ENCODE results near the gene KIAA1755.
A peak's percentile ranks its signal among the peaks of the same experiment; 100 is the strongest.

The KIAA1755 gene

GRCh38 chr20:38230957-38231526, 29.5 kb downstream of the KIAA1755 start:
- Histone ChIP-seq H3K27me3 (ENCODE audit: control insufficient read depth in 1 of 2, insufficient read depth in 1 of 2, low read length in 2 of 2) (peaks cover 0 to 28% of the 10 kb centered on the region in 2 experiments), H2BK15ac (ENCODE audit: low read depth, poor library complexity, severe bottlenecking) (no peak overlapping the region)
- WGBS = 92% methylated on average over 10 of the region's 10 CpGs

GRCh38 chr20:38230253-38230551, 30.3 kb downstream of the KIAA1755 start:
- no peak overlapping the region for H3K9ac ChIP-seq (ENCODE audit: low read length)
- no peak overlapping the region for H3K23ac ChIP-seq (ENCODE audit: low read length in 2 of 2)
- H3K79me1 ChIP-seq (replicated peaks; ENCODE audit: low read length, poor library complexity, severe bottlenecking) = no peaks in the 10 kb centered on the region
- no peak overlapping the region for H2BK120ac ChIP-seq (ENCODE audit: low read depth, low read length)
- no peak overlapping the region for H4K91ac ChIP-seq (ENCODE audit: low read length)
- H3K14ac ChIP-seq (ENCODE audit: low read length in 2 of 2) = no peak overlapping the region
- no peak overlapping the region for H2BK5ac ChIP-seq (ENCODE audit: low read depth, low read length, poor library complexity, severe bottlenecking)
- no peak overlapping the region for H2BK12ac ChIP-seq (ENCODE audit: low read length in 2 of 2)
- 95% methylated on average over 1 of the region's 1 CpG for WGBS
- H3K9me3 ChIP-seq (ENCODE audit: control insufficient read depth, low read length) = no peaks in the 10 kb centered on the region
- H3K27ac ChIP-seq (ENCODE audit: low read length, poor library complexity, severe bottlenecking) = no peak overlapping the region
- H4K8ac ChIP-seq (ENCODE audit: low read length) = no peak overlapping the region
- H3K27me3 ChIP-seq (ENCODE audit: control insufficient read depth in 1 of 2, insufficient read depth in 1 of 2, low read length in 2 of 2) = peaks cover 0 to 28% of the 10 kb centered on the region in 2 experiments
- peaks cover 0 to 3% of the 10 kb centered on the region in 2 experiments for H3K36me3 ChIP-seq (ENCODE audit: control insufficient read depth in 1 of 2, insufficient read depth in 2 of 2, low read depth in 1 of 2, low read length in 2 of 2)
- no peak overlapping the region for H2BK15ac ChIP-seq (ENCODE audit: low read depth, poor library complexity, severe bottlenecking)
- no peak overlapping the region for H3K4me3 ChIP-seq (ENCODE audit: insufficient read depth in 1 of 2, low read depth in 1 of 2, low read length in 2 of 2)
- DNase-seq = no peak
- no peak overlapping the region for H3K4ac ChIP-seq (ENCODE audit: low read depth in 1 of 2, low read length in 2 of 2)
- H3K18ac ChIP-seq (ENCODE audit: low read depth in 1 of 2, low read length in 2 of 2) = no peak overlapping the region
- H3K4me2 ChIP-seq (ENCODE audit: low read length, poor library complexity, severe bottlenecking) = no peak overlapping the region
- H2AK5ac ChIP-seq (ENCODE audit: low read length, severe bottlenecking) = no peak overlapping the region
- peaks cover 5% of the 10 kb centered on the region for H3K4me1 ChIP-seq (ENCODE audit: control insufficient read depth, insufficient read depth, low read depth, low read length)
- no peak overlapping the region for H2AFZ ChIP-seq (ENCODE audit: low read depth, low read length)

More at GRCh38 chr20:38230957-38231526, 29.5 kb downstream of the KIAA1755 start:
- Histone ChIP-seq H2BK12ac (ENCODE audit: low read length in 2 of 2) (peak overlapping the region in 1 of 2 experiments; percentile 40), H3K18ac (ENCODE audit: low read depth in 1 of 2, low read length in 2 of 2) (peak overlapping the region in 1 of 2 experiments; percentile 32), H2BK5ac (ENCODE audit: low read depth, low read length, poor library complexity, severe bottlenecking) (no peak overlapping the region), H4K8ac (ENCODE audit: low read length) (no peak overlapping the region), H4K91ac (ENCODE audit: low read length) (no peak overlapping the region), H3K4ac (ENCODE audit: low read depth in 1 of 2, low read length in 2 of 2) (no peak overlapping the region), H3K23ac (ENCODE audit: low read length in 2 of 2) (no peak overlapping the region), H3K14ac (ENCODE audit: low read length in 2 of 2) (peak overlapping the region in 1 of 2 experiments; percentile 49), H3K36me3 (ENCODE audit: control insufficient read depth in 1 of 2, insufficient read depth in 2 of 2, low read depth in 1 of 2, low read length in 2 of 2) (no peaks in the 10 kb centered on the region), H3K9ac (ENCODE audit: low read length) (no peak overlapping the region), H3K4me2 (ENCODE audit: low read length, poor library complexity, severe bottlenecking) (no peak overlapping the region), H3K9me3 (ENCODE audit: control insufficient read depth, low read length) (no peaks in the 10 kb centered on the region), H2AFZ (ENCODE audit: low read depth, low read length) (no peak overlapping the region), H3K4me3 (ENCODE audit: insufficient read depth in 1 of 2, low read depth in 1 of 2, low read length in 2 of 2) (no peak overlapping the region), H2BK120ac (ENCODE audit: low read depth, low read length) (no peak overlapping the region), H2AK5ac (ENCODE audit: low read length, severe bottlenecking) (no peak overlapping the region), H3K79me1 (replicated peaks; ENCODE audit: low read length, poor library complexity, severe bottlenecking) (no peaks in the 10 kb centered on the region), H3K4me1 (ENCODE audit: control insufficient read depth, insufficient read depth, low read depth, low read length) (peaks cover 5% of the 10 kb centered on the region), H3K27ac (ENCODE audit: low read length, poor library complexity, severe bottlenecking) (no peak overlapping the region)
- DNase-seq = no peak

- H4K91ac ChIP-seq (ENCODE audit: low read length) = no peak overlapping the region
- H3K27ac ChIP-seq (ENCODE audit: low read length, poor library complexity, severe bottlenecking) = no peak overlapping the region
- no peaks in the 10 kb centered on the region for H3K9me3 ChIP-seq (ENCODE audit: control insufficient read depth, low read length)
- no peak overlapping the region for H2BK5ac ChIP-seq (ENCODE audit: low read depth, low read length, poor library complexity, severe bottlenecking)
- H3K4me3 ChIP-seq (ENCODE audit: insufficient read depth in 1 of 2, low read depth in 1 of 2, low read length in 2 of 2) = no peak overlapping the region
- H4K8ac ChIP-seq (ENCODE audit: low read length) = no peak overlapping the region
- H3K79me1 ChIP-seq (replicated peaks; ENCODE audit: low read length, poor library complexity, severe bottlenecking) = no peaks in the 10 kb centered on the region
- H3K9ac ChIP-seq (ENCODE audit: low read length) = no peak overlapping the region
- no peak overlapping the region for H2AK5ac ChIP-seq (ENCODE audit: low read length, severe bottlenecking)
- DNase-seq = peak; percentile 33
- peaks cover 0 to 3% of the 10 kb centered on the region in 2 experiments for H3K36me3 ChIP-seq (ENCODE audit: control insufficient read depth in 1 of 2, insufficient read depth in 2 of 2, low read depth in 1 of 2, low read length in 2 of 2)
- H3K14ac ChIP-seq (ENCODE audit: low read length in 2 of 2) = no peak overlapping the region
- peaks cover 5% of the 10 kb centered on the region for H3K4me1 ChIP-seq (ENCODE audit: control insufficient read depth, insufficient read depth, low read depth, low read length)
- no peak overlapping the region for H2BK120ac ChIP-seq (ENCODE audit: low read depth, low read length)
- no peak overlapping the region for H2BK15ac ChIP-seq (ENCODE audit: low read depth, poor library complexity, severe bottlenecking)
- no peak overlapping the region for H3K23ac ChIP-seq (ENCODE audit: low read length in 2 of 2)
- H3K27me3 ChIP-seq (ENCODE audit: control insufficient read depth in 1 of 2, insufficient read depth in 1 of 2, low read length in 2 of 2) = peaks cover 0 to 25% of the 10 kb centered on the region in 2 experiments
- no peak overlapping the region for H2AFZ ChIP-seq (ENCODE audit: low read depth, low read length)
- H3K18ac ChIP-seq (ENCODE audit: low read depth in 1 of 2, low read length in 2 of 2) = no peak overlapping the region
- WGBS = 73% methylated on average over 3 of the region's 6 CpGs
- H3K4me2 ChIP-seq (ENCODE audit: low read length, poor library complexity, severe bottlenecking) = no peak overlapping the region
- H2BK12ac ChIP-seq (ENCODE audit: low read length in 2 of 2) = no peak overlapping the region
- no peak overlapping the region for H3K4ac ChIP-seq (ENCODE audit: low read depth in 1 of 2, low read length in 2 of 2)
Measured at GRCh38 chr20:38229376-38230252, 30.9 kb downstream of the KIAA1755 start.

- H3K14ac ChIP-seq (ENCODE audit: low read length in 2 of 2) = no peak overlapping the region
- no peak overlapping the region for H2BK120ac ChIP-seq (ENCODE audit: low read depth, low read length)
- H3K27ac ChIP-seq (ENCODE audit: low read length, poor library complexity, severe bottlenecking) = no peak overlapping the region
- no peak overlapping the region for H3K4me2 ChIP-seq (ENCODE audit: low read length, poor library complexity, severe bottlenecking)
- no peak overlapping the region for H3K23ac ChIP-seq (ENCODE audit: low read length in 2 of 2)
- no peak overlapping the region for H2BK5ac ChIP-seq (ENCODE audit: low read depth, low read length, poor library complexity, severe bottlenecking)
- peaks cover 5% of the 10 kb centered on the region for H3K4me1 ChIP-seq (ENCODE audit: control insufficient read depth, insufficient read depth, low read depth, low read length)
- H2AFZ ChIP-seq (ENCODE audit: low read depth, low read length) = no peak overlapping the region
- no peak overlapping the region for H2BK12ac ChIP-seq (ENCODE audit: low read length in 2 of 2)
- 82% methylated on average over 2 of the region's 2 CpGs for WGBS
- H3K79me1 ChIP-seq (replicated peaks; ENCODE audit: low read length, poor library complexity, severe bottlenecking) = no peaks in the 10 kb centered on the region
- no peak overlapping the region for H4K8ac ChIP-seq (ENCODE audit: low read length)
- no peak overlapping the region for H4K91ac ChIP-seq (ENCODE audit: low read length)
- H3K9ac ChIP-seq (ENCODE audit: low read length) = no peak overlapping the region
- no peak overlapping the region for H2AK5ac ChIP-seq (ENCODE audit: low read length, severe bottlenecking)
- H3K4ac ChIP-seq (ENCODE audit: low read depth in 1 of 2, low read length in 2 of 2) = no peak overlapping the region
- peaks cover 0 to 3% of the 10 kb centered on the region in 2 experiments for H3K36me3 ChIP-seq (ENCODE audit: control insufficient read depth in 1 of 2, insufficient read depth in 2 of 2, low read depth in 1 of 2, low read length in 2 of 2)
- no peak overlapping the region for H2BK15ac ChIP-seq (ENCODE audit: low read depth, poor library complexity, severe bottlenecking)
- H3K9me3 ChIP-seq (ENCODE audit: control insufficient read depth, low read length) = no peaks in the 10 kb centered on the region
- H3K18ac ChIP-seq (ENCODE audit: low read depth in 1 of 2, low read length in 2 of 2) = no peak overlapping the region
- DNase-seq = no peak
- H3K4me3 ChIP-seq (ENCODE audit: insufficient read depth in 1 of 2, low read depth in 1 of 2, low read length in 2 of 2) = no peak overlapping the region
- peaks cover 0 to 19% of the 10 kb centered on the region in 2 experiments for H3K27me3 ChIP-seq (ENCODE audit: control insufficient read depth in 1 of 2, insufficient read depth in 1 of 2, low read length in 2 of 2)
Measured at GRCh38 chr20:38228436-38228835, 32.1 kb downstream of the KIAA1755 start.
